ENCODE measurements around the gene UBAC2. TPM values are rescaled to one million over a fixed set of nuclear protein-coding genes. Genes with fewer than 3 reads are reported as not detected.
A peak's percentile ranks its signal among the peaks of the same experiment; 100 is the strongest.
"Not testable (repeated sequence)": the region's sequence is repeated elsewhere in the genome, so short reads cannot be mapped to it uniquely, and the experiment has no call there.

UBAC2 gene
- total and polyA plus RNA-seq, 2 donors (not counting 1 experiment from before 2014, with no cell fraction given): 32.4 to 87.4 TPM

GRCh38 chr13:99386911-99387788, 186.5 kb downstream of the UBAC2 start:
- no peak overlapping the region for H3K27ac ChIP-seq (ENCODE audit: insufficient read depth, low read length)
- H3K4me3 ChIP-seq (replicated peaks in 1 of 4; ENCODE audit: control extremely low read depth in 1 of 4, insufficient read depth in 1 of 4, low read depth in 3 of 4, low read length in 4 of 4): no peak overlapping the region
- H2AFZ ChIP-seq (ENCODE audit: low read length): no peak overlapping the region
- TF ChIP-seq, protein P1, sequence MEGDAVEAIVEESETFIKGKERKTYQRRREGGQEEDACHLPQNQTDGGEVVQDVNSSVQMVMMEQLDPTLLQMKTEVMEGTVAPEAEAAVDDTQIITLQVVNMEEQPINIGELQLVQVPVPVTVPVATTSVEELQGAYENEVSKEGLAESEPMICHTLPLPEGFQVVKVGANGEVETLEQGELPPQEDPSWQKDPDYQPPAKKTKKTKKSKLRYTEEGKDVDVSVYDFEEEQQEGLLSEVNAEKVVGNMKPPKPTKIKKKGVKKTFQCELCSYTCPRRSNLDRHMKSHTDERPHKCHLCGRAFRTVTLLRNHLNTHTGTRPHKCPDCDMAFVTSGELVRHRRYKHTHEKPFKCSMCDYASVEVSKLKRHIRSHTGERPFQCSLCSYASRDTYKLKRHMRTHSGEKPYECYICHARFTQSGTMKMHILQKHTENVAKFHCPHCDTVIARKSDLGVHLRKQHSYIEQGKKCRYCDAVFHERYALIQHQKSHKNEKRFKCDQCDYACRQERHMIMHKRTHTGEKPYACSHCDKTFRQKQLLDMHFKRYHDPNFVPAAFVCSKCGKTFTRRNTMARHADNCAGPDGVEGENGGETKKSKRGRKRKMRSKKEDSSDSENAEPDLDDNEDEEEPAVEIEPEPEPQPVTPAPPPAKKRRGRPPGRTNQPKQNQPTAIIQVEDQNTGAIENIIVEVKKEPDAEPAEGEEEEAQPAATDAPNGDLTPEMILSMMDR (conservative IDR thresholded peaks at IDR 0.05 in 1 of 2, IDR thresholded peaks at IDR 0.05 in 1 of 2; ENCODE audit: low read depth in 1 of 2, low read length in 2 of 2): peak; percentile 32 to 55
- TF ChIP-seq EZH2 (IDR thresholded peaks at IDR 0.05; ENCODE audit: low read length, missing control alignments): no peak
- H4K20me1 ChIP-seq (ENCODE audit: control insufficient read depth, extremely low read depth, insufficient read depth, low read length): no peaks in the 10 kb centered on the region
- no peaks in the 10 kb centered on the region for H3K79me2 ChIP-seq (ENCODE audit: control insufficient read depth, insufficient read depth, low read length)
- H3K4me1 ChIP-seq (ENCODE audit: control insufficient read depth, extremely low read depth, insufficient read depth, low read length): no peaks in the 10 kb centered on the region
- H3K4me2 ChIP-seq (ENCODE audit: extremely low read depth, insufficient read depth, low read length): no peak overlapping the region
- no peaks in the 10 kb centered on the region for H3K27me3 ChIP-seq (ENCODE audit: control insufficient read depth, insufficient read depth, low read length)
- no peaks in the 10 kb centered on the region for H3K36me3 ChIP-seq (ENCODE audit: control insufficient read depth, insufficient read depth, low read length)
- no peak for DNase-seq (ENCODE audit: low read depth in 2 of 2)
- H3K9me3 ChIP-seq (ENCODE audit: control insufficient read depth, insufficient read depth, low read depth, low read length): no peaks in the 10 kb centered on the region
- H3K9ac ChIP-seq (ENCODE audit: insufficient read depth, low read length): no peak overlapping the region

DNA sequence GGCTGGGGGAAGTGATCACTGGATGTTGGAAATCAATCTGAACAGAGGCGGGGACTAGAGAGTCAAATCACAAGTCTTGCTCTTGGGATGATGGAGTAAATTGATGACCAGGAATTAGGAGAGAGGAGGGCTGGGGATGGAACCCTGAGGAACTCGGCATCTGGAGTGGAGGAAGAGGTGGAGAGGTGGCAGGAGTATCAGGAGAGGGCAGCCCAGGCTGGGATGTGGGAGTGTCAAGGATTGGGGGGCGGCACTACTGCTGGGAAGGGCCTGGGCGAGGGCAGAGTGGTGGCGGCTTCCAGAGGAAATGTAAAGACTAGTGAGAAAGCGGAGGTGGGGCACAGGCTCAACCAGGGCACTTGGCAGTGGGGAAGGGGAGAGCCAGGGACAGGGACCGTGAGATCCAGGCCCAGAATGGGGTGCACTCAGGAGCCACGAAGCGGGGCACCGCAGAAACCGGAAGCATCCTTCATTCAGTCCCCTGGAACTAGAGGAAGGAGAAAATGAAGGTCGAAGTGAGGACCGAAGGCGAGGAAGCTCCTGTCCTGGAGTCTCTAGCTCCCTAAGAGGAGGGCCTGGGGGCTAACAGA, 187.8 kb downstream of the UBAC2 start:
- DNase-seq (ENCODE audit: low read depth in 2 of 2): no peak
- H3K9me3 ChIP-seq (ENCODE audit: control insufficient read depth, insufficient read depth, low read depth, low read length): no peaks in the 10 kb centered on the region
- H4K20me1 ChIP-seq (ENCODE audit: control insufficient read depth, extremely low read depth, insufficient read depth, low read length): no peaks in the 10 kb centered on the region
- no peak overlapping the region for H3K27ac ChIP-seq (ENCODE audit: insufficient read depth, low read length)
- no peak overlapping the region for H2AFZ ChIP-seq (ENCODE audit: low read length)
- H3K4me3 ChIP-seq (replicated peaks in 1 of 4; ENCODE audit: control extremely low read depth in 1 of 4, insufficient read depth in 1 of 4, low read depth in 3 of 4, low read length in 4 of 4): no peak overlapping the region
- no peaks in the 10 kb centered on the region for H3K79me2 ChIP-seq (ENCODE audit: control insufficient read depth, insufficient read depth, low read length)
- H3K36me3 ChIP-seq (ENCODE audit: control insufficient read depth, insufficient read depth, low read length): no peaks in the 10 kb centered on the region
- no peaks in the 10 kb centered on the region for H3K27me3 ChIP-seq (ENCODE audit: control insufficient read depth, insufficient read depth, low read length)
- no peak overlapping the region for H3K4me2 ChIP-seq (ENCODE audit: extremely low read depth, insufficient read depth, low read length)
- no peaks in the 10 kb centered on the region for H3K4me1 ChIP-seq (ENCODE audit: control insufficient read depth, extremely low read depth, insufficient read depth, low read length)
- no peak overlapping the region for H3K9ac ChIP-seq (ENCODE audit: insufficient read depth, low read length)
- no peak for TF ChIP-seq EZH2 (IDR thresholded peaks at IDR 0.05; ENCODE audit: low read length, missing control alignments)
- TF ChIP-seq, protein P1 (conservative IDR thresholded peaks at IDR 0.05 in 1 of 2, IDR thresholded peaks at IDR 0.05 in 1 of 2; ENCODE audit: low read depth in 1 of 2, low read length in 2 of 2): no peak

DNA sequence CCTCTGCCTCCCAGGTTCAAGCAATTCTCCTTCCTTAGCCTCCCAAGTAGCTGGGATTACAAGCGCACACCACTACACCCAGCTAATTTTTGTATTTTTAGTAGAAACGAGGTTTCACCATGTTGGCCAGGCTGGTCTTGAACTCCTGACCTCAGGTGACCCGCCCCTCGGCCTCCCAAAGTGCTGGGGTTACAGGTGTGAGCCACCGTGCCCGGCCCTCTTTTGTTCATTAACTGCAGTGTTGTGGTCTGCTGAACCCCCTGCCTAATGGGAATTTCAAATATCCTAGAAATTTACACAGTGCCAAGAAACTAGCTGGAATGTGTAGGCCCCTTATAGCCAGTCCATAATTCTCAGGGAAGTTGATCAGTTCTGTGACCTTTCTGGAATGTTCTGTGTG, 188.4 kb downstream of the UBAC2 start:
- not testable (repeated sequence) for H3K4me2 ChIP-seq (ENCODE audit: extremely low read depth, insufficient read depth, low read length); H3K27ac ChIP-seq (ENCODE audit: insufficient read depth, low read length); DNase-seq (ENCODE audit: low read depth in 2 of 2); H3K9me3 ChIP-seq (ENCODE audit: control insufficient read depth, insufficient read depth, low read depth, low read length); H4K20me1 ChIP-seq (ENCODE audit: control insufficient read depth, extremely low read depth, insufficient read depth, low read length); H3K9ac ChIP-seq (ENCODE audit: insufficient read depth, low read length); H2AFZ ChIP-seq (ENCODE audit: low read length); H3K79me2 ChIP-seq (ENCODE audit: control insufficient read depth, insufficient read depth, low read length); H3K4me3 ChIP-seq (replicated peaks in 1 of 4; ENCODE audit: control extremely low read depth in 1 of 4, insufficient read depth in 1 of 4, low read depth in 3 of 4, low read length in 4 of 4); H3K27me3 ChIP-seq (ENCODE audit: control insufficient read depth, insufficient read depth, low read length); H3K36me3 ChIP-seq (ENCODE audit: control insufficient read depth, insufficient read depth, low read length); H3K4me1 ChIP-seq (ENCODE audit: control insufficient read depth, extremely low read depth, insufficient read depth, low read length)

Data from fibroblast of lung (primary cell).